Fibroblast of skin of abdomen (primary cell): ENCODE measurements around the gene CYRIA.

Source experiments
- DNase-seq: peaks from one replicate; pipeline ENCODE4 v3.0.0-alpha.2; 2013

The CYRIA gene

GRCh38 chr2:16649353-16650286 is 16.0 kb downstream of the CYRIA start:
- no peak for DNase-seq

GRCh38 chr2:16647992-16648617 is 17.5 kb downstream of the CYRIA start:
- DNase-seq = no peak

GRCh38 chr2:16645775-16646559 is 19.7 kb downstream of the CYRIA start:
- DNase-seq = no peak

- DNase-seq = no peak
Observed at GRCh38 chr2:16645088-16645487, 20.5 kb downstream of the CYRIA start.

- DNase-seq = no peak
Observed at GRCh38 chr2:16644221-16644925, 21.3 kb downstream of the CYRIA start.

GRCh38 chr2:16643099-16643498 is 22.5 kb downstream of the CYRIA start:
- DNase-seq = no peak

GRCh38 chr2:16642088-16642487 is 23.5 kb downstream of the CYRIA start:
- no peak for DNase-seq

GRCh38 chr2:16641509-16641908 is 24.1 kb downstream of the CYRIA start:
- DNase-seq = no peak

GRCh38 chr2:16640867-16641266 is 24.8 kb downstream of the CYRIA start:
- DNase-seq = no peak

- DNase-seq = peak; percentile 10
Observed at GRCh38 chr2:16640001-16640700, 25.5 kb downstream of the CYRIA start.

- no peak for DNase-seq
Observed at GRCh38 chr2:16639431-16639830, 26.2 kb downstream of the CYRIA start.

- no peak for DNase-seq
Observed at GRCh38 chr2:16638946-16639345, 26.7 kb downstream of the CYRIA start.

- DNase-seq = no peak
Observed at GRCh38 chr2:16637304-16637703, 28.3 kb downstream of the CYRIA start.

- DNase-seq = peak; percentile 14
Observed at GRCh38 chr2:16635791-16636699, 29.6 kb downstream of the CYRIA start.

GRCh38 chr2:16633621-16634430 is 31.8 kb downstream of the CYRIA start:
- no peak for DNase-seq

GRCh38 chr2:16632598-16632997 is 33.0 kb downstream of the CYRIA start:
- no peak for DNase-seq

GRCh38 chr2:16630463-16630862 is 35.2 kb downstream of the CYRIA start:
- DNase-seq = no peak

- DNase-seq = no peak
Observed at GRCh38 chr2:16629770-16630169, 35.9 kb downstream of the CYRIA start.

- DNase-seq = no peak
Observed at GRCh38 chr2:16629044-16629443, 36.6 kb downstream of the CYRIA start.

GRCh38 chr2:16628314-16628713 is 37.3 kb downstream of the CYRIA start:
- no peak for DNase-seq
